ENCODE data around the gene PKP1.

PKP1 gene

DNA sequence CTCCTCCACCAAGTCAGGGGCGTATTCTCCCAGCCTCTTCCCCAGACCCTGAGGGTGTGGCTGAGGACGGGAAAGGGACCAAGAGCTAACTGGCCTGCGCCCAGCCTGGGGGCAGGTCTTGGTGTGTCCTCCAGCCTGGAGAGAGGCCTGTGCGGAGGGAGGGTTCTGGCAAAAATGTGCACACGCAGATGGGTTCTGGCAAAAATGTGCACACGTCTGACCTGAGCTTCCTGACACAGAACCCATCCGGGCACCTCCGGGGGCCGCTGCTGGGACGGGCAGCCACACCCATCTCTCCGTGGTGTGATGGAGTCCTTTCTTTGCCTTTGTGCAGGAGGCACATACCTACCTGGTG, 23.1 kb upstream of the PKP1 start:
- no peak overlapping the region for H3K4me2 ChIP-seq (ENCODE audit: insufficient read depth, low read length)
- H3K4me1 ChIP-seq (ENCODE audit: insufficient read depth, low read length) = no peaks in the 10 kb centered on the region
- H2AFZ ChIP-seq (ENCODE audit: low read depth, low read length) = no peak overlapping the region
- no peaks in the 10 kb centered on the region for H3K27me3 ChIP-seq (ENCODE audit: insufficient read depth, low read length, poor library complexity)
- H3K9me3 ChIP-seq (ENCODE audit: insufficient read depth, low read length, severe bottlenecking) = no peaks in the 10 kb centered on the region
- H3K9ac ChIP-seq (ENCODE audit: low read depth, low read length) = no peak overlapping the region
- DNase-seq (no peak), ATAC-seq (ENCODE audit: insufficient read depth, low read depth) (no peak)
- H3K4me3 ChIP-seq (ENCODE audit: low read depth in 1 of 2, low read length in 2 of 2) = no peak overlapping the region
- no peaks in the 10 kb centered on the region for H3K79me2 ChIP-seq (ENCODE audit: insufficient read depth, low read length)
- TF ChIP-seq CTCF (IDR thresholded peaks at IDR 0.05; ENCODE audit: borderline replicate concordance, extremely low read depth, low read length, poor library complexity, severe bottlenecking) (no peak), EZH2 (IDR thresholded peaks at IDR 0.05; ENCODE audit: borderline replicate concordance, low read depth, low read length, severe bottlenecking) (no peak)
- H4K20me1 ChIP-seq (ENCODE audit: insufficient read depth, low read length) = no peaks in the 10 kb centered on the region
- no peaks in the 10 kb centered on the region for H3K36me3 ChIP-seq (ENCODE audit: insufficient read depth, low read length)
- no peak overlapping the region for H3K27ac ChIP-seq (ENCODE audit: low read length)

GRCh38 chr1:201260648-201261311, 22.5 kb upstream of the PKP1 start:
- Histone ChIP-seq H3K27ac (ENCODE audit: low read length) (no peak overlapping the region), H3K4me1 (ENCODE audit: insufficient read depth, low read length) (no peaks in the 10 kb centered on the region), H4K20me1 (ENCODE audit: insufficient read depth, low read length) (no peaks in the 10 kb centered on the region), H3K9me3 (ENCODE audit: insufficient read depth, low read length, severe bottlenecking) (no peaks in the 10 kb centered on the region), H3K27me3 (ENCODE audit: insufficient read depth, low read length, poor library complexity) (peaks cover 4% of the 10 kb centered on the region), H3K36me3 (ENCODE audit: insufficient read depth, low read length) (no peaks in the 10 kb centered on the region), H3K4me3 (ENCODE audit: low read depth in 1 of 2, low read length in 2 of 2) (no peak overlapping the region), H2AFZ (ENCODE audit: low read depth, low read length) (no peak overlapping the region), H3K9ac (ENCODE audit: low read depth, low read length) (no peak overlapping the region), H3K79me2 (ENCODE audit: insufficient read depth, low read length) (no peaks in the 10 kb centered on the region), H3K4me2 (ENCODE audit: insufficient read depth, low read length) (no peak overlapping the region)
- no peak for DNase-seq
- TF ChIP-seq EZH2 (IDR thresholded peaks at IDR 0.05; ENCODE audit: borderline replicate concordance, low read depth, low read length, severe bottlenecking) (no peak), CTCF (IDR thresholded peaks at IDR 0.05; ENCODE audit: borderline replicate concordance, extremely low read depth, low read length, poor library complexity, severe bottlenecking) (no peak)
- no peak for ATAC-seq (ENCODE audit: insufficient read depth, low read depth)

DNA sequence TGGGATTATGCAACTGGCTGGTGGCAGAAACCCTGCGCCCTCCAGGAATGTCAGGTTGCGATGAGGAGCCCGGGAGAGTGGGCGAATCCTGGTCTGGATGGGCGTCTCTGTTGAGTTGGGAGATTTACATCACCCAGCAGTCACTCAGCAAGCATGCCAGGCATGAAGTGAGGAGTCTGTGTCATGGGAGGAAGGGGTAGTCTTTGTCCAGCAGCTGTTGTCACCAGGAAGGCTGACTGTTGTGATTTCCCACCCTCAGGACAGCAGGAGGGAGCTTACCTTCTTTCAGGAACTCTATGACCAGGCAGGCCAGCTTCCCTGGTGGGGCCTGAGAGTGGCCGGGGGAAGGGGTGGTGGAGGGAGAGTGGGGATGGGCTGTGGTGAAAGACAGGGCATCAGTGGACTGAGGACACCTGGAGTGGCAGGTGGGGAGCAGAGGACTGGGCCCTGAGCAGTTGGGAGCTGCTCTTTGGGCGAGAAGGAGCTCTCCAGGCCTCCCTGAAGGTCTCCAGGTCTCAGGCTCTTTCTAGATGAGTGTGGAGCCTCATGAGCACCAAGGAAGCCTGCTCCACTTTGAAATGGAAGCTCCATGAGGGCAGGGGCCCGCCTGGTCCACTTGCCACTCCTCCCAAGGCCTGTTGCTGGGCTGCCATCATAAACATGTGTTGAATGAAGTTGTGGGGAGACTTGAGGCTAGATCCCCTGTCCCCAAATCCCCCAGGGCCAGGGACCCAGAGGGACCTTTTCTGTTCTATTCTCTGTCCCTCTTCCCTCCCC, 21.3 kb upstream of the PKP1 start:
- TF ChIP-seq CTCF (IDR thresholded peaks at IDR 0.05; ENCODE audit: borderline replicate concordance, extremely low read depth, low read length, poor library complexity, severe bottlenecking) = no peak
- no peak for TF ChIP-seq EZH2 (IDR thresholded peaks at IDR 0.05; ENCODE audit: borderline replicate concordance, low read depth, low read length, severe bottlenecking)
- Histone ChIP-seq H3K36me3 (ENCODE audit: insufficient read depth, low read length) (no peaks in the 10 kb centered on the region), H2AFZ (ENCODE audit: low read depth, low read length) (no peak overlapping the region), H3K79me2 (ENCODE audit: insufficient read depth, low read length) (no peaks in the 10 kb centered on the region), H3K4me1 (ENCODE audit: insufficient read depth, low read length) (no peaks in the 10 kb centered on the region), H3K9ac (ENCODE audit: low read depth, low read length) (no peak overlapping the region), H3K27me3 (ENCODE audit: insufficient read depth, low read length, poor library complexity) (peaks cover 11% of the 10 kb centered on the region), H3K4me2 (ENCODE audit: insufficient read depth, low read length) (no peak overlapping the region), H3K9me3 (ENCODE audit: insufficient read depth, low read length, severe bottlenecking) (no peaks in the 10 kb centered on the region), H3K27ac (ENCODE audit: low read length) (no peak overlapping the region), H3K4me3 (ENCODE audit: low read depth in 1 of 2, low read length in 2 of 2) (no peak overlapping the region), H4K20me1 (ENCODE audit: insufficient read depth, low read length) (no peaks in the 10 kb centered on the region)
- no peak for DNase-seq
- ATAC-seq (ENCODE audit: insufficient read depth, low read depth) = no peak

Measured in DND-41 (cell line).